Astrocyte of the cerebellum (primary cell): Measurements from ENCODE around the gene ATP2A3.

ENCODE experiments used
- DNase-seq: peaks from one replicate; pipeline ENCODE4 v3.0.0-alpha.2; 2011; ENCODE audit warnings: low read depth
- H3K4me3 ChIP-seq: 2 replicates; pipeline ENCODE4 v1.5.1; 2011; ENCODE audit warnings: mild to moderate bottlenecking, low read depth, low read length, moderate library complexity
- in situ Hi-C: cut with HindIII; loops from 2 replicates; pipeline ENCODE4 v1.10.0; 2017; ENCODE audit warnings: low sequenced_read_pairs
- TF ChIP-seq, protein P1 (sequence below): IDR thresholded peaks from 2 replicates; pipeline ENCODE4 v1.5.1; 2012; ENCODE audit warnings: low read length, low read depth, moderate library complexity, mild to moderate bottlenecking; ENCODE audit errors: missing control alignments

The ATP2A3 gene

DNA sequence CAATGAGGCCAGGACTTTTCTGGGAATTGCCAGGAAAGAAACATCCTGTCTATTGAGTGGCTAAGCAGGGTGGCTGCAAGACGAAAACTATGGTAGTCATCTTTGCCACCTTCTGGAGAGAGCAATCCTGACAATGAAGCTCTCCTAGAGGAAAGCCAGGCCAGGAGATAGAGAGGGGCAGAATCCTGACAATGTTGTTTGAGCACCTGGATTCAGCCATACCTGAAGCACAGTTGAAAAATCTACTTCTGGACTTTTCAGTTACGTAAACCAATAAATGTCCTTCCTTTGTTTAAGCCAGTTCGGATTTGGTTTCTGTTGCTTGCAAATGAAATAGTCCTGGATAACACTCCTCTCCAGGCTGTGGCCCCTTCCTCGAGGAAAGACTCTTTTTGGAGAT, 57.4 kb downstream of the ATP2A3 start:
- in situ Hi-C loops = loop anchor here (5.0 kb wide), 1 partner anchor 50 kb away; no protein-coding TSS in a partner anchor
- no peak for DNase-seq
- no peak overlapping the region for H3K4me3 ChIP-seq
- TF ChIP-seq, protein P1, sequence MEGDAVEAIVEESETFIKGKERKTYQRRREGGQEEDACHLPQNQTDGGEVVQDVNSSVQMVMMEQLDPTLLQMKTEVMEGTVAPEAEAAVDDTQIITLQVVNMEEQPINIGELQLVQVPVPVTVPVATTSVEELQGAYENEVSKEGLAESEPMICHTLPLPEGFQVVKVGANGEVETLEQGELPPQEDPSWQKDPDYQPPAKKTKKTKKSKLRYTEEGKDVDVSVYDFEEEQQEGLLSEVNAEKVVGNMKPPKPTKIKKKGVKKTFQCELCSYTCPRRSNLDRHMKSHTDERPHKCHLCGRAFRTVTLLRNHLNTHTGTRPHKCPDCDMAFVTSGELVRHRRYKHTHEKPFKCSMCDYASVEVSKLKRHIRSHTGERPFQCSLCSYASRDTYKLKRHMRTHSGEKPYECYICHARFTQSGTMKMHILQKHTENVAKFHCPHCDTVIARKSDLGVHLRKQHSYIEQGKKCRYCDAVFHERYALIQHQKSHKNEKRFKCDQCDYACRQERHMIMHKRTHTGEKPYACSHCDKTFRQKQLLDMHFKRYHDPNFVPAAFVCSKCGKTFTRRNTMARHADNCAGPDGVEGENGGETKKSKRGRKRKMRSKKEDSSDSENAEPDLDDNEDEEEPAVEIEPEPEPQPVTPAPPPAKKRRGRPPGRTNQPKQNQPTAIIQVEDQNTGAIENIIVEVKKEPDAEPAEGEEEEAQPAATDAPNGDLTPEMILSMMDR = no peak

DNA sequence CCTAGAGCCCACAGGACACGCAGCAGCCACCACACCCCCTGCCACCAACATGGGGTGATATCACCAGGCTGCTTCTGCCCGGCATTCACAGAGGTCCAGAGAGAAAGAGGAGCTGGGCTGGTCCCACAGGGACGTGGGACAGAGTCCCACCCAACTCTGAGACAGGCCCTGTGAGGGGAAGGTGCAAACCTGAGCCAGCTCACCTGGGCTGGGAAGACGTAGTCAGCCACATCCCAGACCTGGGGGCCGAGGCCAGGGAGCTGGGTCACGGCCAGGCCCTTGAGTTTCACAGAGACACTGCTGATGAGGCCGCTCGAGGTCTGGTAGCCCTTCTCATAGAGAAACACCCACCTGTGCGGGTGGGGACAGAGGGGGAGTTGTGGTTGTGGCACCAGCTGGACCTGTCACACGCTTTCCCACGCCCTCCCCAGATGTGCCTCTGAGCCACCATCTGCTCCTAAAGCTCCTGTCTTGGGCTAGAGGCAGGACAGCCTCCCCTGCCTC, 59.2 kb downstream of the ATP2A3 start:
- DNase-seq = no peak
- in situ Hi-C loops = loop anchor here (5.0 kb wide), 1 partner anchor 52 kb away; no protein-coding TSS in a partner anchor
- no peak overlapping the region for H3K4me3 ChIP-seq
- TF ChIP-seq, protein P1 = no peak

GRCh38 chr17:3904501-3904900, 59.7 kb downstream of the ATP2A3 start:
- TF ChIP-seq, protein P1 = no peak
- DNase-seq = no peak
- H3K4me3 ChIP-seq = no peak overlapping the region
- in situ Hi-C loops = no loop called here

GRCh38 chr17:3903881-3904290, 60.4 kb downstream of the ATP2A3 start:
- in situ Hi-C loops = no loop called here
- TF ChIP-seq, protein P1 = no peak
- no peak for DNase-seq
- H3K4me3 ChIP-seq = no peak overlapping the region

- H3K4me3 ChIP-seq = no peak overlapping the region
- TF ChIP-seq, protein P1 = no peak
- in situ Hi-C loops = no loop called here
- DNase-seq = no peak
Observed at GRCh38 chr17:3903051-3903825, 61.0 kb downstream of the ATP2A3 start.

- in situ Hi-C loops = no loop called here
- TF ChIP-seq, protein P1 = no peak
- no peak overlapping the region for H3K4me3 ChIP-seq
- no peak for DNase-seq
Observed at GRCh38 chr17:3900646-3901045, 63.6 kb downstream of the ATP2A3 start.
